ENCODE results near the gene CENPP.

CENPP gene

GRCh38 chr9:92639791-92640271 lies 314.1 kb downstream of the CENPP start:
- DNase-seq (ENCODE audit: low read depth in 2 of 2): no peak

GRCh38 chr9:92640398-92641091 lies 314.8 kb downstream of the CENPP start:
- DNase-seq (ENCODE audit: low read depth in 2 of 2): no peak

GRCh38 chr9:92641092-92641809 lies 315.5 kb downstream of the CENPP start:
- DNase-seq (ENCODE audit: low read depth in 2 of 2): no peak

GRCh38 chr9:92642041-92642451 lies 316.3 kb downstream of the CENPP start:
- DNase-seq (ENCODE audit: low read depth in 2 of 2): no peak

- DNase-seq (ENCODE audit: low read depth in 2 of 2): no peak
Observed at GRCh38 chr9:92642564-92642963, 316.8 kb downstream of the CENPP start.

- no peak for DNase-seq (ENCODE audit: low read depth in 2 of 2)
Observed at GRCh38 chr9:92644278-92644677, 318.5 kb downstream of the CENPP start.

- DNase-seq (ENCODE audit: low read depth in 2 of 2): no peak
Observed at GRCh38 chr9:92645041-92645440, 319.3 kb downstream of the CENPP start.

- no peak for DNase-seq (ENCODE audit: low read depth in 2 of 2)
Observed at GRCh38 chr9:92647671-92648473, 322.1 kb downstream of the CENPP start.

- no peak for DNase-seq (ENCODE audit: low read depth in 2 of 2)
Observed at GRCh38 chr9:92648474-92648971, 322.8 kb downstream of the CENPP start.

GRCh38 chr9:92649007-92649406 lies 323.3 kb downstream of the CENPP start:
- DNase-seq (ENCODE audit: low read depth in 2 of 2): no peak

GRCh38 chr9:92650296-92650695 lies 324.5 kb downstream of the CENPP start:
- no peak for DNase-seq (ENCODE audit: low read depth in 2 of 2)

- no peak for DNase-seq (ENCODE audit: low read depth in 2 of 2)
Observed at GRCh38 chr9:92650839-92651621, 325.3 kb downstream of the CENPP start.

GRCh38 chr9:92652461-92652860 lies 326.7 kb downstream of the CENPP start:
- no peak for DNase-seq (ENCODE audit: low read depth in 2 of 2)

GRCh38 chr9:92654481-92655301 lies 328.9 kb downstream of the CENPP start:
- no peak for DNase-seq (ENCODE audit: low read depth in 2 of 2)

- no peak for DNase-seq (ENCODE audit: low read depth in 2 of 2)
Observed at GRCh38 chr9:92655366-92655765, 329.6 kb downstream of the CENPP start.

GRCh38 chr9:92655896-92656536 lies 330.3 kb downstream of the CENPP start:
- DNase-seq (ENCODE audit: low read depth in 2 of 2): no peak

- no peak for DNase-seq (ENCODE audit: low read depth in 2 of 2)
Observed at GRCh38 chr9:92656537-92656925, 330.8 kb downstream of the CENPP start.

- no peak for DNase-seq (ENCODE audit: low read depth in 2 of 2)
Observed at GRCh38 chr9:92657296-92658094, 331.7 kb downstream of the CENPP start.

- DNase-seq (ENCODE audit: low read depth in 2 of 2): no peak
Observed at GRCh38 chr9:92658176-92658575, 332.4 kb downstream of the CENPP start.

Measured in activated CD8-positive, alpha-beta memory T cell treated with anti-CD3 and anti-CD28 coated beads for 4 hours (primary cell).